ENCODE data around the gene TMEM255B. TPM values are rescaled to one million over a fixed set of nuclear protein-coding genes. Genes with fewer than 3 reads are reported as not detected.
A peak's percentile ranks its signal among the peaks of the same experiment; 100 is the strongest.
"Not testable (repeated sequence)": the region's sequence is repeated elsewhere in the genome, so short reads cannot be mapped to it uniquely, and the experiment has no call there.

The TMEM255B gene
- total RNA-seq, 2 donors from 2014 or later: 0.96 to 4.6 TPM

GRCh38 chr13:113822266-113822665 lies 63.2 kb downstream of the TMEM255B start:
- H3K27ac ChIP-seq: peak overlapping the region in 1 of 2 donors; percentile 62
- no peak overlapping the region for H3K4me3 ChIP-seq
- H3K9me3 ChIP-seq: no peaks in the 10 kb centered on the region
- H3K4me1 ChIP-seq (replicated peaks): peaks cover 14% of the 10 kb centered on the region
- H3K27me3 ChIP-seq (replicated peaks; ENCODE audit: insufficient read depth): no peaks in the 10 kb centered on the region
- intact Hi-C loops (cut with DNase I): loop anchor here (5.0 kb wide), 1 partner anchor 40 kb away; the partner anchor contains the start of gene GAS6
- TF ChIP-seq CTCF (IDR thresholded peaks at IDR 0.05) (no peak), POLR2A (IDR thresholded peaks at IDR 0.05) (no peak), POLR2AphosphoS5 (IDR thresholded peaks at IDR 0.05) (no peak)
- no peak for DNase-seq (ENCODE audit: low spot score)
- 97% methylated on average over 10 of the region's 12 CpGs for WGBS
- H3K36me3 ChIP-seq: peaks cover 0 to 5% of the 10 kb centered on the region in 2 donors

- WGBS: 86% methylated on average over 41 of the region's 45 CpGs
- Histone ChIP-seq H3K27me3 (replicated peaks; ENCODE audit: insufficient read depth) (no peaks in the 10 kb centered on the region), H3K27ac (no peak overlapping the region), H3K4me3 (no peak overlapping the region), H3K9me3 (no peaks in the 10 kb centered on the region), H3K36me3 (peaks cover 0 to 7% of the 10 kb centered on the region in 2 donors), H3K4me1 (replicated peaks) (peaks cover 14% of the 10 kb centered on the region)
- TF ChIP-seq CTCF (IDR thresholded peaks at IDR 0.05) (no peak), POLR2A (IDR thresholded peaks at IDR 0.05) (no peak), POLR2AphosphoS5 (IDR thresholded peaks at IDR 0.05) (no peak)
- intact Hi-C loops (cut with DNase I): loop anchor here (5.0 kb wide), 1 partner anchor 39 kb away; the partner anchor contains the start of gene GAS6
- DNase-seq (ENCODE audit: low spot score): no peak
Observed at GRCh38 chr13:113822956-113823744, 64.1 kb downstream of the TMEM255B start.

- no peaks in the 10 kb centered on the region for H3K9me3 ChIP-seq
- intact Hi-C loops (cut with DNase I): loop anchor here (5.0 kb wide), 1 partner anchor 39 kb away; the partner anchor contains the start of gene GAS6
- H3K27ac ChIP-seq: no peak overlapping the region
- no peak overlapping the region for H3K4me3 ChIP-seq
- peaks cover 0 to 7% of the 10 kb centered on the region in 2 donors for H3K36me3 ChIP-seq
- WGBS: 90% methylated on average over 19 of the region's 19 CpGs
- H3K27me3 ChIP-seq (replicated peaks; ENCODE audit: insufficient read depth): no peaks in the 10 kb centered on the region
- peaks cover 14% of the 10 kb centered on the region for H3K4me1 ChIP-seq (replicated peaks)
- no peak for DNase-seq (ENCODE audit: low spot score)
- no peak for TF ChIP-seq CTCF (IDR thresholded peaks at IDR 0.05)
- TF ChIP-seq POLR2AphosphoS5 (IDR thresholded peaks at IDR 0.05): no peak
- TF ChIP-seq POLR2A (IDR thresholded peaks at IDR 0.05): no peak
Observed at GRCh38 chr13:113823771-113824170, 64.7 kb downstream of the TMEM255B start.

GRCh38 chr13:113825841-113826240 lies 66.8 kb downstream of the TMEM255B start:
- H3K27me3 ChIP-seq (replicated peaks; ENCODE audit: insufficient read depth): no peaks in the 10 kb centered on the region
- H3K9me3 ChIP-seq: no peaks in the 10 kb centered on the region
- peaks cover 0 to 7% of the 10 kb centered on the region in 2 donors for H3K36me3 ChIP-seq
- TF ChIP-seq CTCF (IDR thresholded peaks at IDR 0.05) (no peak), POLR2AphosphoS5 (IDR thresholded peaks at IDR 0.05) (no peak)
- H3K4me1 ChIP-seq (replicated peaks): peaks cover 10% of the 10 kb centered on the region
- no peak overlapping the region for H3K4me3 ChIP-seq
- H3K27ac ChIP-seq: no peak overlapping the region
- no peak for DNase-seq (ENCODE audit: low spot score)
- WGBS: 71% methylated on average over 16 of the region's 16 CpGs
- intact Hi-C loops (cut with DNase I): no loop called here

GRCh38 chr13:113826446-113826845 lies 67.4 kb downstream of the TMEM255B start:
- H3K27me3 ChIP-seq (replicated peaks; ENCODE audit: insufficient read depth); H3K9me3 ChIP-seq; H3K4me3 ChIP-seq; H3K36me3 ChIP-seq; DNase-seq (ENCODE audit: low spot score); intact Hi-C loops (cut with DNase I); H3K4me1 ChIP-seq (replicated peaks); H3K27ac ChIP-seq: not testable (repeated sequence)
- 86% methylated on average over 35 of the region's 35 CpGs for WGBS

All from prostate gland (tissue), 2 donors.